Upper lobe of right lung (tissue), 1 donor: ENCODE data around the gene CLEC4F. TPM values are rescaled to one million over a fixed set of nuclear protein-coding genes. Genes with fewer than 3 reads are reported as not detected.
"Not testable (repeated sequence)": the region's sequence is repeated elsewhere in the genome, so short reads cannot be mapped to it uniquely, and the experiment has no call there.

Source experiments
- ATAC-seq: fragments of 200-7000 bp; cut with Tn5 transposase; one replicate; pipeline ENCODE4 v1.9.1; 2020; ENCODE audit warnings: mild to moderate bottlenecking, moderate library complexity
- DNase-seq: peaks from one replicate; pipeline ENCODE4 v3.0.0-alpha.2; 2020
- H3K27ac ChIP-seq: fragments of 200-600 bp; one replicate; pipeline ENCODE4 v1.8.0; 2022
- H3K27me3 ChIP-seq: fragments of 200-600 bp; one replicate; pipeline ENCODE4 v1.8.0; 2022; ENCODE audit warnings: mild to moderate bottlenecking
- H3K36me3 ChIP-seq: fragments of 200-600 bp; one replicate; pipeline ENCODE4 v1.8.0; 2022
- H3K4me1 ChIP-seq: fragments of 200-600 bp; one replicate; pipeline ENCODE4 v1.8.0; 2022
- H3K4me3 ChIP-seq: fragments of 200-600 bp; one replicate; pipeline ENCODE4 v1.8.0; 2022; ENCODE audit warnings: mild to moderate bottlenecking
- H3K9me3 ChIP-seq: fragments of 200-600 bp; one replicate; pipeline ENCODE4 v1.8.0; 2022
- intact Hi-C: fragments of 100-400 bp; cut with DNase I; formaldehyde crosslinking; loops from one replicate; pipeline ENCODE4 v1.11.0; 2022
- total RNA-seq: library from RNA; stranded (reverse); fragmentation: NEBNext Ultra II Directional; extraction: Animal tissue kit (Norgen Biotek cat#: 25700); gene quantifications from one replicate; pipeline ENCODE4 v1.2.1, GENCODE V29; 2021
- TF ChIP-seq, protein P1 (sequence below): fragments of 200-600 bp; IDR thresholded peaks from one replicate; pipeline ENCODE4 v1.8.0; 2022; ENCODE audit warnings: antibody characterized with exemption
- donor health status: DM: no; HTN: yes; CAD: no; lungs with severe emphysema.

CLEC4F gene
- total RNA-seq, 1 donor from 2014 or later, result 1.2 TPM

DNA sequence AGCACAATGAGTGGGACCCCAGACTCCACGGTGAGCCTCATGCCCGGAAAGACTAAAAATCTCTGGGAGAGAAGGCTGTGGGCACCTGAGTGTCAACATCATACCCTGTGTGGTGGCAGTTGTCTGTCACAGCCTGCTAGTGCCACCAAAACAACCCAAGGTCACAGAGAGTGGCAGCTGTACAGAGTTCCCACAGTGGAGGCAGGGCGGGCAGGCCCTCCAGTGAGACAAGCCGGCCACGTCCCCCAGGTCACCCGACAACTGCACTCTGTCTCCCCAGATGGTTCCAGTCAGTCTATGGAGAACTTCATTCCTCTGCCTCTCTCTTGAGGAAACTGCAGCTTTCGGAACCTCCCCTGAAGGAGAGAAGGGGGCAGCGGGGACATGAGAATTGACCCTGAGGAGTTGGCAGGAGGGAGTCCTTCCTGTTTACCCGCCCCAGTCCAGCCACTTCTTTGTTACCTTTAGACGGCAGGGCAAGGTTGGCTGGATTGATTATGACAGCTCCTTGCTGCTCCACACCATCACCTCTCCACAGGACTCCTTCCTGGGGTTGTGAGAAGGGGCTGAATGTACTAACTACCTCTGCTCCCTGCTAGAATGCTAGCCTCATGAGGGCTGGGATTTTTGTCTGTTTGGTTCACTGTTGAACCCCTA, 18.7 kb downstream of the CLEC4F start:
- no peak overlapping the region for H3K4me3 ChIP-seq
- intact Hi-C loops, result no loop called here
- ATAC-seq (no peak), DNase-seq (no peak)
- H3K9me3 ChIP-seq, result no peaks in the 10 kb centered on the region
- no peaks in the 10 kb centered on the region for H3K4me1 ChIP-seq
- TF ChIP-seq, protein P1, sequence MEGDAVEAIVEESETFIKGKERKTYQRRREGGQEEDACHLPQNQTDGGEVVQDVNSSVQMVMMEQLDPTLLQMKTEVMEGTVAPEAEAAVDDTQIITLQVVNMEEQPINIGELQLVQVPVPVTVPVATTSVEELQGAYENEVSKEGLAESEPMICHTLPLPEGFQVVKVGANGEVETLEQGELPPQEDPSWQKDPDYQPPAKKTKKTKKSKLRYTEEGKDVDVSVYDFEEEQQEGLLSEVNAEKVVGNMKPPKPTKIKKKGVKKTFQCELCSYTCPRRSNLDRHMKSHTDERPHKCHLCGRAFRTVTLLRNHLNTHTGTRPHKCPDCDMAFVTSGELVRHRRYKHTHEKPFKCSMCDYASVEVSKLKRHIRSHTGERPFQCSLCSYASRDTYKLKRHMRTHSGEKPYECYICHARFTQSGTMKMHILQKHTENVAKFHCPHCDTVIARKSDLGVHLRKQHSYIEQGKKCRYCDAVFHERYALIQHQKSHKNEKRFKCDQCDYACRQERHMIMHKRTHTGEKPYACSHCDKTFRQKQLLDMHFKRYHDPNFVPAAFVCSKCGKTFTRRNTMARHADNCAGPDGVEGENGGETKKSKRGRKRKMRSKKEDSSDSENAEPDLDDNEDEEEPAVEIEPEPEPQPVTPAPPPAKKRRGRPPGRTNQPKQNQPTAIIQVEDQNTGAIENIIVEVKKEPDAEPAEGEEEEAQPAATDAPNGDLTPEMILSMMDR, result no peak
- H3K27me3 ChIP-seq, result no peaks in the 10 kb centered on the region
- H3K36me3 ChIP-seq, result no peaks in the 10 kb centered on the region
- no peak overlapping the region for H3K27ac ChIP-seq

DNA sequence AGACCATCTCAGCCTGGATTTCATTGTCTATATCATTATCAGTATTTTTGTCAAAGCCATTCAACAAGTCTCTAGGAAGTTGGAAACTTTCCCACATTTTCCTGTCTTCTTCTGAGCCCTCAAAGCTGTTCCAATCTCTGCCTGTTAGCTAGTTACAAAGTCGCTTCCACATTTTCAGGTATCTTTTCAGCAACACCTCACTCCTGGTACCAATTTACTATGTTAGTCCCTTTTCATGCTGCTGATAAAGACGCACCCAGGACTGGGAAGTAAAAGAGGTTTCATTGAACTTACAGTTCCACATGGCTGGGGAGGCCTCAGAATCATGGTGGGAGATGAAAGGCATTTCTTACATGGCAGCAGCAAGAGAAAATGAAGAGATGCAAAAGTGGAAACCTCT, 20.7 kb downstream of the CLEC4F start:
- TF ChIP-seq, protein P1, result no peak
- Histone ChIP-seq H3K27ac (no peak overlapping the region), H3K9me3 (no peaks in the 10 kb centered on the region), H3K4me1 (no peaks in the 10 kb centered on the region), H3K36me3 (no peaks in the 10 kb centered on the region), H3K4me3 (no peak overlapping the region), H3K27me3 (peaks cover 4% of the 10 kb centered on the region)
- intact Hi-C loops, result no loop called here
- ATAC-seq, result no peak
- DNase-seq, result no peak

DNA sequence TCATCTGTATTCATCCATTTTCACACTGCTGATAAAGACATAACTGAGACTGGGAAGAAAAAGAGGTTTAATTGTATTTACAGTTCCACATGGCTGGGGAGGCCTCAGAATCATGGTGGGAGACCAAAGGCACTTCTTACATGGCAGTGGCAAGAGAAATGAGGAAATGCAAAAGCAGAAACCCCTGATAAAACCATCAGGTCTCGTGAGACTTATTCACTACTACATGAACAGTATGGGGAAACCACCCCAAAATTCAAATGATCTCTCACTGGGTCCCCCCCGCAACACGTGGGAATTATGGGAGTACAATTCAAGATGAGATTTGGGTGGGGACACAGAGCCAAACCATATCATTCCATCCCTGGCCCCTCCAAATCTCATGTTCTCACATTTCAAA, 22.4 kb downstream of the CLEC4F start:
- H3K27ac ChIP-seq, intact Hi-C loops, ATAC-seq, H3K9me3 ChIP-seq, H3K4me3 ChIP-seq, DNase-seq, H3K4me1 ChIP-seq, H3K36me3 ChIP-seq: not testable (repeated sequence)
- H3K27me3 ChIP-seq, result peaks cover 17% of the 10 kb centered on the region

DNA sequence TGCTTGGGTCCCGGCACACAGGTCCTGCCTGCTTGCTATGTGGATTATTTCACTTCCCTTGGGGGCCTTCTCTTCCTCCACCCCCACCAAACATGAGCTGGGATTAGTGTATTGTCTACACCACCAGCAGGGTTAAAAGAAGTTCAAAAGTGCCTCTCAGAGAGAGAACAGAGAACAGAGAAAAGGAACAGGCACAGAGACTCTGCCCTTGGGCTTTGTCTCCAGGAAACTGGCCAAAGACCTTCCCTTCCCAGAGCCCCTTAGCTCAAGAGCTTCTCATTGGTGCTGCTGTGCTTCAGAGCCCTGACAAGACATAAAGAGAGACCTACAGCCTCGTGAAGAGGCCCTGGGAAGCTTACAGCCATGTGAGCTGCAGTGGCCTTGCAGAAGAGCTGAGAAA, 22.9 kb downstream of the CLEC4F start:
- Histone ChIP-seq H3K9me3 (no peaks in the 10 kb centered on the region), H3K36me3 (no peaks in the 10 kb centered on the region), H3K4me1 (no peaks in the 10 kb centered on the region), H3K4me3 (no peak overlapping the region), H3K27me3 (peaks cover 17% of the 10 kb centered on the region), H3K27ac (no peak overlapping the region)
- TF ChIP-seq, protein P1, result no peak
- DNase-seq, result no peak
- intact Hi-C loops, result no loop called here
- ATAC-seq, result no peak

DNA sequence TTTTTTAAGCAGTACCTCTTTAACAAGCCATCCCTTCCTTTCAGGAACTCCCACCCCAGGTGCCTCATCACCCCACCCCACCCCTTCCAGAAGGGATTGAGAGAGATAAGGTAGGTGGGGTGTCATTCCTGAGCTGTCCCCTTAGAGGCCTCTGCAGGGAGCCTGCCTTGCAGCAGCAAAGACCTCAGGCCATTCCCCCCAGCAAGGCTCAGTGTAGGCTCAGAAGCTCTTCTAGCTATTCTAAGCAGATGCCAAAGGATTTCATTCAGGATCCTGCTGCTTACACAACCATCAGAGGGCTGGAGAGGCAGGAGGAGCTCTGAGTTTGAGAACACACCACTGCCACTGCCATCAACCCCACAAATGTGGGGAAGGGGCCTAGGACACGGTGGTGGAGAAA, 24.1 kb downstream of the CLEC4F start:
- intact Hi-C loops, result no loop called here
- DNase-seq (no peak), ATAC-seq (no peak)
- Histone ChIP-seq H3K9me3 (no peaks in the 10 kb centered on the region), H3K4me1 (no peaks in the 10 kb centered on the region), H3K36me3 (no peaks in the 10 kb centered on the region), H3K27me3 (peaks cover 24% of the 10 kb centered on the region), H3K27ac (no peak overlapping the region), H3K4me3 (no peak overlapping the region)
- TF ChIP-seq, protein P1, result no peak

- no peaks in the 10 kb centered on the region for H3K9me3 ChIP-seq
- ATAC-seq (no peak), DNase-seq (no peak)
- peaks cover 32% of the 10 kb centered on the region for H3K27me3 ChIP-seq
- H3K4me3 ChIP-seq, result no peak overlapping the region
- H3K4me1 ChIP-seq, result peaks cover 3% of the 10 kb centered on the region
- intact Hi-C loops, result no loop called here
- H3K27ac ChIP-seq, result no peak overlapping the region
- H3K36me3 ChIP-seq, result no peaks in the 10 kb centered on the region
- TF ChIP-seq, protein P1, result no peak
Observed at GRCh38 chr2:70795164-70795995, 25.0 kb downstream of the CLEC4F start.
